ENCODE measurements around the gene C16orf89.

C16orf89 gene

GRCh38 chr16:5002699-5003143 is 63.0 kb downstream of the C16orf89 start:
- Mint-ChIP-seq H3K4me3 (no peak overlapping the region), H3K27me3 (peaks cover under 1% of the 10 kb centered on the region), H3K27ac (no peak overlapping the region), H3K4me1 (no peaks in the 10 kb centered on the region), H3K36me3 (ENCODE audit: low read depth) (no peaks in the 10 kb centered on the region), H3K9me3 (no peaks in the 10 kb centered on the region)
- no peak for DNase-seq
- ATAC-seq: no peak

GRCh38 chr16:5001986-5002385 is 63.8 kb downstream of the C16orf89 start:
- no peaks in the 10 kb centered on the region for H3K9me3 Mint-ChIP-seq
- H3K4me1 Mint-ChIP-seq: no peaks in the 10 kb centered on the region
- H3K36me3 Mint-ChIP-seq (ENCODE audit: low read depth): no peaks in the 10 kb centered on the region
- DNase-seq (no peak), ATAC-seq (no peak)
- H3K4me3 Mint-ChIP-seq: no peak overlapping the region
- peaks cover 3% of the 10 kb centered on the region for H3K27me3 Mint-ChIP-seq
- no peak overlapping the region for H3K27ac Mint-ChIP-seq

GRCh38 chr16:5001571-5001970 is 64.2 kb downstream of the C16orf89 start:
- H3K27me3 Mint-ChIP-seq: peaks cover 3% of the 10 kb centered on the region
- ATAC-seq (no peak), DNase-seq (no peak)
- H3K36me3 Mint-ChIP-seq (ENCODE audit: low read depth): no peaks in the 10 kb centered on the region
- H3K27ac Mint-ChIP-seq: no peak overlapping the region
- H3K4me3 Mint-ChIP-seq: no peak overlapping the region
- no peaks in the 10 kb centered on the region for H3K4me1 Mint-ChIP-seq
- no peaks in the 10 kb centered on the region for H3K9me3 Mint-ChIP-seq

- Mint-ChIP-seq H3K4me3 (no peak overlapping the region), H3K9me3 (no peaks in the 10 kb centered on the region), H3K27ac (no peak overlapping the region), H3K4me1 (no peaks in the 10 kb centered on the region), H3K27me3 (peaks cover 3% of the 10 kb centered on the region), H3K36me3 (ENCODE audit: low read depth) (no peaks in the 10 kb centered on the region)
- ATAC-seq (no peak), DNase-seq (no peak)
Measured at GRCh38 chr16:5000573-5001001, 65.2 kb downstream of the C16orf89 start.

GRCh38 chr16:4994719-4995434 is 70.9 kb downstream of the C16orf89 start:
- no peaks in the 10 kb centered on the region for H3K9me3 Mint-ChIP-seq
- H3K27ac Mint-ChIP-seq: no peak overlapping the region

More at GRCh38 chr16:4994719-4995434, 70.9 kb downstream of the C16orf89 start:
- Mint-ChIP-seq H3K36me3 (ENCODE audit: low read depth) (no peaks in the 10 kb centered on the region), H3K4me1 (no peaks in the 10 kb centered on the region), H3K4me3 (no peak overlapping the region), H3K27me3 (peaks cover 13% of the 10 kb centered on the region)
- ATAC-seq (no peak), DNase-seq (no peak)

All from activated naive CD8-positive, alpha-beta T cell treated with anti-CD3 and anti-CD28 coated beads, Interleukin-2, amount 50 U/mL, for 24 hours (primary cell).